GM19035 (cell line): ENCODE measurements around the gene MICAL3.

Experiments
- ATAC-seq: cut with Tn5 transposase; IDR thresholded peaks from one replicate; pipeline ENCODE4 v1.9.1; 2021; ENCODE audit not compliant: unreplicated experiment

Gene MICAL3

GRCh38 chr22:17917490-17917983 lies 106.8 kb downstream of the MICAL3 start:
- no peak for ATAC-seq

- no peak for ATAC-seq
These were observed 108.0 kb downstream of the MICAL3 start for GRCh38 chr22:17916226-17916889.

- no peak for ATAC-seq
These were observed 108.7 kb downstream of the MICAL3 start for GRCh38 chr22:17915676-17916075.

- ATAC-seq: no peak
These were observed 109.2 kb downstream of the MICAL3 start for GRCh38 chr22:17915188-17915587.

- no peak for ATAC-seq
These were observed 109.9 kb downstream of the MICAL3 start for GRCh38 chr22:17914474-17914873.

GRCh38 chr22:17913801-17914347 lies 110.5 kb downstream of the MICAL3 start:
- no peak for ATAC-seq

GRCh38 chr22:17912945-17913721 lies 111.2 kb downstream of the MICAL3 start:
- no peak for ATAC-seq

GRCh38 chr22:17911887-17912286 lies 112.5 kb downstream of the MICAL3 start:
- ATAC-seq: no peak

- ATAC-seq: no peak
These were observed 113.1 kb downstream of the MICAL3 start for GRCh38 chr22:17911312-17911705.

- no peak for ATAC-seq
These were observed 113.6 kb downstream of the MICAL3 start for GRCh38 chr22:17910561-17911311.

- no peak for ATAC-seq
These were observed 116.7 kb downstream of the MICAL3 start for GRCh38 chr22:17907748-17908051.

- no peak for ATAC-seq
These were observed 117.2 kb downstream of the MICAL3 start for GRCh38 chr22:17906978-17907747.

GRCh38 chr22:17905445-17905844 lies 118.9 kb downstream of the MICAL3 start:
- ATAC-seq: no peak

- no peak for ATAC-seq
These were observed 120.6 kb downstream of the MICAL3 start for GRCh38 chr22:17903564-17904295.

GRCh38 chr22:17902960-17903359 lies 121.4 kb downstream of the MICAL3 start:
- ATAC-seq: no peak

- ATAC-seq: no peak
These were observed 126.0 kb downstream of the MICAL3 start for GRCh38 chr22:17898375-17898774.

- no peak for ATAC-seq
These were observed 126.5 kb downstream of the MICAL3 start for GRCh38 chr22:17897858-17898257.

- ATAC-seq: no peak
These were observed 126.9 kb downstream of the MICAL3 start for GRCh38 chr22:17897426-17897825.

- no peak for ATAC-seq
These were observed 127.8 kb downstream of the MICAL3 start for GRCh38 chr22:17896586-17896985.

- no peak for ATAC-seq
These were observed 130.3 kb downstream of the MICAL3 start for GRCh38 chr22:17893900-17894535.
